IMR-90 (cell line): Measurements from ENCODE around the gene FAAP24. TPM values are rescaled to one million over a fixed set of nuclear protein-coding genes. Genes with fewer than 3 reads are reported as not detected.
"Not testable (repeated sequence)": the region's sequence is repeated elsewhere in the genome, so short reads cannot be mapped to it uniquely, and the experiment has no call there.

Experiments used
- ATAC-seq: fragments of 200-7000 bp; cut with Tn5 transposase; 2 replicates; pipeline ENCODE4 v1.9.1; 2020; ENCODE audit warnings: low read depth, mild to moderate bottlenecking, moderate library complexity
- BruUV-seq: library from RNA; stranded (reverse); fragments of 400-500 nt; replicated peaks from 2 replicates; lab custom pipeline; 2021; lab: Mats Ljungman, UMichigan
- CTCF ChIA-PET: fragments of 300-600 bp; formaldehyde crosslinking; extraction: SDS; loops from one replicate; lab custom pipeline; 2021; ENCODE audit warnings: antibody characterized with exemption; lab: Yijun Ruan, JAX
- POLR2A ChIA-PET: fragments of 300-600 bp; sonication (Branson Sonifier 250); formaldehyde crosslinking; loops from one replicate; lab custom pipeline; 2022; ENCODE audit warnings: antibody characterized with exemption; ENCODE audit not compliant: unreplicated experiment; lab: Charles Lee
- DNase-seq: peaks from one replicate; pipeline ENCODE4 v3.0.0; 2013
- H2AFZ ChIP-seq: replicated peaks from 2 replicates; pipeline ENCODE3; 2013; ENCODE audit warnings: low read length, mild to moderate bottlenecking; ENCODE audit not compliant: poor library complexity
- H2AK5ac ChIP-seq: 2 replicates; pipeline ENCODE4 v1.6.1; 2013; ENCODE audit warnings: low read depth, low read length, inconsistent platforms
- H2AK9ac ChIP-seq: replicated peaks from 2 replicates; pipeline ENCODE3; 2013; ENCODE audit warnings: mild to moderate bottlenecking, low read depth, low read length, moderate library complexity; ENCODE audit not compliant: poor library complexity
- H2BK120ac ChIP-seq: 2 replicates; pipeline ENCODE4 v1.6.1; 2013; ENCODE audit warnings: low read depth, low read length, inconsistent platforms
- H2BK15ac ChIP-seq: 3 replicates; pipeline ENCODE4 v1.6.1; 2013; ENCODE audit warnings: low read depth, low read length, inconsistent platforms
- H2BK20ac ChIP-seq: 2 replicates; pipeline ENCODE4 v1.6.1; 2013; ENCODE audit warnings: low read depth, mild to moderate bottlenecking, inconsistent platforms, low read length, moderate library complexity
- H2BK5ac ChIP-seq: 2 replicates; pipeline ENCODE4 v1.6.1; 2013; ENCODE audit warnings: mild to moderate bottlenecking, low read depth, low read length, inconsistent platforms; ENCODE audit not compliant: poor library complexity, severe bottlenecking
- H3K14ac ChIP-seq: replicated peaks from 2 replicates; pipeline ENCODE4 v1.6.1; 2013; ENCODE audit warnings: low read depth, low read length, inconsistent platforms
- H3K18ac ChIP-seq: 2 replicates; pipeline ENCODE4 v1.6.1; 2013; ENCODE audit warnings: low read depth, low read length, control low read depth
- H3K23ac ChIP-seq: 2 replicates; pipeline ENCODE4 v1.6.1; 2013; ENCODE audit warnings: low read depth, low read length, inconsistent platforms
- H3K27ac ChIP-seq: 2 replicates; pipeline ENCODE4 v1.5.1; 2013; ENCODE audit warnings: mild to moderate bottlenecking, control low read depth, low read length; ENCODE audit not compliant: insufficient read depth
- H3K27me3 ChIP-seq: 2 replicates; pipeline ENCODE4 v1.6.1; 2013; ENCODE audit warnings: low read length; ENCODE audit not compliant: control insufficient read depth, insufficient read depth
- H3K36me3 ChIP-seq: 2 replicates; pipeline ENCODE4 v1.6.1; 2013; ENCODE audit warnings: low read length, mixed read lengths; ENCODE audit not compliant: control insufficient read depth, insufficient read depth
- H3K4ac ChIP-seq: 2 replicates; pipeline ENCODE4 v1.6.1; 2013; ENCODE audit warnings: low read depth, low read length, inconsistent platforms
- H3K4me1 ChIP-seq: 2 replicates; pipeline ENCODE4 v1.6.1; 2013; ENCODE audit warnings: low read length, mixed read lengths; ENCODE audit not compliant: control insufficient read depth, insufficient read depth
- H3K4me2 ChIP-seq: 2 replicates; pipeline ENCODE4 v1.6.1; 2013; ENCODE audit warnings: low read depth, mild to moderate bottlenecking, control low read depth, low read length, moderate library complexity
- H3K4me3 ChIP-seq: 2 replicates; pipeline ENCODE4 v1.5.1; 2013; ENCODE audit warnings: low read depth, mild to moderate bottlenecking, control low read depth, low read length, moderate library complexity; ENCODE audit not compliant: insufficient read depth
- H3K56ac ChIP-seq: 2 replicates; pipeline ENCODE4 v1.6.1; 2013; ENCODE audit warnings: low read length, inconsistent platforms; ENCODE audit not compliant: insufficient read depth; ENCODE audit errors: extremely low read depth
- H3K79me1 ChIP-seq, 2 experiments: 2 replicates each; pipeline ENCODE4 v1.6.1; 2013; ENCODE audit warnings: low read length in 2 of 2, inconsistent platforms in 1 of 2, low read depth in 1 of 2
- H3K9ac ChIP-seq: 2 replicates; pipeline ENCODE4 v1.6.1; 2013; ENCODE audit warnings: low read depth, low read length, control low read depth
- H3K9me1 ChIP-seq: 2 replicates; pipeline ENCODE4 v1.6.1; 2013; ENCODE audit warnings: low read length, inconsistent platforms; ENCODE audit not compliant: insufficient read depth
- H3K9me3 ChIP-seq: 2 replicates; pipeline ENCODE4 v1.6.1; 2013; ENCODE audit warnings: low read length; ENCODE audit not compliant: control insufficient read depth, insufficient read depth
- H4K20me1 ChIP-seq: 2 replicates; pipeline ENCODE4 v1.6.1; 2013; ENCODE audit warnings: low read length, inconsistent platforms; ENCODE audit not compliant: insufficient read depth
- H4K5ac ChIP-seq: 2 replicates; pipeline ENCODE4 v1.6.1; 2013; ENCODE audit warnings: mild to moderate bottlenecking, low read depth, low read length, control low read depth
- H4K8ac ChIP-seq, 2 experiments: 2 replicates each; pipeline ENCODE4 v1.6.1; 2013; ENCODE audit warnings: low read depth in 2 of 2, low read length in 2 of 2, control low read depth in 1 of 2, inconsistent platforms in 1 of 2
- H4K91ac ChIP-seq: 2 replicates; pipeline ENCODE4 v1.6.1; 2013; ENCODE audit warnings: low read depth, low read length, inconsistent platforms; ENCODE audit not compliant: insufficient read depth
- MAZ ChIP-seq: IDR thresholded peaks from 2 replicates; pipeline ENCODE4 v1.6.1; 2012; ENCODE audit warnings: low read depth, mild to moderate bottlenecking, low read length, improper control_type of control experiment, moderate library complexity, borderline replicate concordance
- MXI1 ChIP-seq: IDR thresholded peaks from 2 replicates; pipeline ENCODE4 v1.6.1; 2012; ENCODE audit warnings: low read depth, mild to moderate bottlenecking, low read length, moderate library complexity, borderline replicate concordance
- WGBS, 2 experiments: methylation state at CpG; one replicate each; pipeline versions ENCODE4 v1.1.5 to v1.1.7; 2013; ENCODE audit warnings: missing lambda C conversion rate in 2 of 2; ENCODE audit not compliant: insufficient read length in 1 of 2; ENCODE audit errors: extremely low coverage in 2 of 2; 5-methylcytosine and 5-hydroxymethylcytosine counted together
- dilution Hi-C: fragments of 300-500 bp; cut with HindIII; formaldehyde crosslinking; loops from one replicate; pipeline ENCODE4 v1.14.3; 2018; ENCODE audit warnings: low sequenced_read_pairs; ENCODE audit not compliant: unreplicated experiment
- in situ Hi-C: fragments of 300-500 bp; cut with MboI; formaldehyde crosslinking; loops from 3 replicates; pipeline ENCODE4 v1.14.3; 2019; ENCODE audit warnings: low sequenced_read_pairs, inconsistent platforms, mixed read lengths
- intact Hi-C: fragments of 100-400 bp; cut with micrococcal nuclease; formaldehyde crosslinking; loops from 2 replicates; pipeline ENCODE4 v1.10.0; 2022
- polyA plus RNA-seq, 3 experiments: library from polyadenylated mRNA; depleted of rRNA; stranded (reverse); fragments of >200 nt; gene quantifications; 2 replicates each; pipeline ENCODE4 v1.2.3, GENCODE V29; 2012; ENCODE audit warnings: low replicate concordance in 1 of 3
- total RNA-seq: library from RNA; depleted of rRNA; stranded (reverse); fragments of >200 nt; gene quantifications from 2 replicates; pipeline ENCODE4 v1.2.3, GENCODE V29; 2012

FAAP24 gene
- total and polyA plus RNA-seq, 2 of the 4 experiments (the other 2 are of a cell fraction) = 2.2 to 2.3 TPM

- no peak for TF ChIP-seq MXI1
- TF ChIP-seq MAZ = no peak
These were observed 5.2 kb downstream of the FAAP24 start (continued) for GRCh38 chr19:32977280-32977679.

- no CpG with 5 or more reads among the region's 4 CpGs for WGBS, 2 experiments
These were observed 5.8 kb downstream of the FAAP24 start for GRCh38 chr19:32977813-32978212.

DNA sequence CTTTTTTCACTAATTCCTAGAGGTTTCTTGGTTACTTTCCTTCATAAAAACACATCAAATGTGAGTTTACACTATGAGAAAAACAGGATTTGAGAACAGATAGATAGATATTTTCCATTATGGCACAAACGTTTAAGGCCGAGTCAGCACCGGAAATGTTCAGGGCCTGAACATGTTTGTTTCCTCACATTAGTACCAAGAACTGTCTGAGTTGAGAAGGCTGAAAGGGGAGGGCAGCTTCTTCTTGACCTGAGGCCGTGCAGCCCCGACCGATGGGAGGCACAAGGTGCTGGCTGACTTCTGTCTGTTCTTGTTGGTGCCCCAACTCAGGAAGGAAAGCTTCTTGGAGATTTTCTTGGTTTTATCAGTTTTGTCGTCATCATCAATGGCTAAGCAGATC, 7.8 kb downstream of the FAAP24 start:
- H3K9ac ChIP-seq, H2BK15ac ChIP-seq, H4K91ac ChIP-seq, H3K9me1 ChIP-seq, POLR2A ChIA-PET, H2BK120ac ChIP-seq, H3K36me3 ChIP-seq, H2AFZ ChIP-seq, dilution Hi-C loops, H3K4ac ChIP-seq, H3K9me3 ChIP-seq, CTCF ChIA-PET, H3K14ac ChIP-seq, H3K4me1 ChIP-seq, H2AK9ac ChIP-seq, H3K4me2 ChIP-seq, H3K4me3 ChIP-seq, H2BK20ac ChIP-seq, H2BK5ac ChIP-seq, H3K27ac ChIP-seq, ATAC-seq, H4K5ac ChIP-seq, H3K27me3 ChIP-seq, DNase-seq, BruUV-seq, H4K20me1 ChIP-seq, H3K56ac ChIP-seq, H3K18ac ChIP-seq, intact Hi-C loops, H2AK5ac ChIP-seq, H3K23ac ChIP-seq, H3K79me1 ChIP-seq, H4K8ac ChIP-seq: not testable (repeated sequence)
- no CpG with 5 or more reads among the region's 7 CpGs for WGBS, 2 experiments
- in situ Hi-C loops = loop anchor here (5.0 kb wide), 1 partner anchor 137 kb away; no protein-coding TSS in a partner anchor

More at GRCh38 chr19:32977813-32978212, 5.8 kb downstream of the FAAP24 start:
- H3K9me1 ChIP-seq, H4K5ac ChIP-seq, H2BK20ac ChIP-seq, H3K79me1 ChIP-seq, H2BK5ac ChIP-seq, H3K23ac ChIP-seq, H2AFZ ChIP-seq, H3K56ac ChIP-seq, H3K4me3 ChIP-seq, H2BK15ac ChIP-seq, H3K4me2 ChIP-seq, DNase-seq, H4K8ac ChIP-seq, dilution Hi-C loops, H2BK120ac ChIP-seq, H3K4ac ChIP-seq, H3K36me3 ChIP-seq, ATAC-seq, H4K20me1 ChIP-seq, H3K9ac ChIP-seq, H3K18ac ChIP-seq, H3K9me3 ChIP-seq, H3K27ac ChIP-seq, CTCF ChIA-PET, H3K4me1 ChIP-seq, H4K91ac ChIP-seq, H2AK5ac ChIP-seq, H3K14ac ChIP-seq, H2AK9ac ChIP-seq, H3K27me3 ChIP-seq, BruUV-seq: not testable (repeated sequence)
- intact Hi-C loops (loop anchor here (2.0 kb wide), 1 partner anchor 101 kb away; no protein-coding TSS in a partner anchor), in situ Hi-C loops (loop anchor here (5.0 kb wide), 1 partner anchor 139 kb away; no protein-coding TSS in a partner anchor)
- POLR2A ChIA-PET = interaction anchor here (0.7 kb wide), 1 partner anchor 55 kb away, joined by 7 read pairs; no protein-coding TSS in a partner anchor
